Panc1 (cell line): ENCODE measurements around the gene FGD3. TPM values are rescaled to one million over a fixed set of nuclear protein-coding genes. Genes with fewer than 3 reads are reported as not detected.

Source experiments
- ATAC-seq: fragments of 200-7000 bp; cut with Tn5 transposase; 2 replicates; pipeline ENCODE4 v1.9.1; 2020; ENCODE audit warnings: mild to moderate bottlenecking, moderate library complexity
- BruUV-seq: library from RNA; stranded (reverse); fragments of 400-500 nt; replicated peaks from 2 replicates; lab custom pipeline; 2021; lab: Mats Ljungman, UMichigan
- CTCF ChIA-PET: fragments of 300-600 bp; sonication (Branson Sonifier 250); formaldehyde crosslinking; loops from one replicate; lab custom pipeline; 2022; ENCODE audit warnings: antibody characterized with exemption; lab: Charles Lee
- POLR2A ChIA-PET: fragments of 300-600 bp; sonication (Branson Sonifier 250); formaldehyde crosslinking; loops from one replicate; lab custom pipeline; 2022; ENCODE audit warnings: antibody characterized with exemption; lab: Charles Lee
- DNase-seq: peaks from one replicate; pipeline ENCODE4 v3.0.0-alpha.2; 2010; ENCODE audit warnings: low read depth, low spot score
- H3K27ac ChIP-seq: 2 replicates; pipeline ENCODE4 v1.5.1; 2011; ENCODE audit warnings: mild to moderate bottlenecking, low read length, inconsistent platforms
- H3K27me3 ChIP-seq: fragments of 200-500 bp; sonication (Bioruptor generic); 2 replicates; pipeline ENCODE4 v1.6.0; 2014; ENCODE audit warnings: low read length, inconsistent platforms; ENCODE audit not compliant: control insufficient read depth, insufficient read depth
- H3K36me3 ChIP-seq: fragments of 200-500 bp; sonication (Bioruptor generic); 2 replicates; pipeline ENCODE4 v1.5.1; 2014; ENCODE audit warnings: inconsistent platforms, mild to moderate bottlenecking, low read length, moderate library complexity; ENCODE audit not compliant: control insufficient read depth, insufficient read depth
- H3K4me1 ChIP-seq: 2 replicates; pipeline ENCODE4 v1.5.1; 2011; ENCODE audit warnings: inconsistent platforms, mild to moderate bottlenecking, low read length, moderate library complexity; ENCODE audit not compliant: control insufficient read depth, insufficient read depth
- H3K4me3 ChIP-seq, 2 experiments: 2 replicates each; pipeline ENCODE4 v1.5.1; 2011 to 2012; ENCODE audit warnings: low read depth in 2 of 2, low read length in 2 of 2, mild to moderate bottlenecking in 2 of 2, inconsistent platforms in 1 of 2, moderate library complexity in 1 of 2
- H3K9me3 ChIP-seq: fragments of 200-500 bp; sonication (Bioruptor generic); 2 replicates; pipeline ENCODE4 v1.5.1; 2014; ENCODE audit warnings: low read depth, mild to moderate bottlenecking, inconsistent platforms, low read length, moderate library complexity; ENCODE audit not compliant: control insufficient read depth, insufficient read depth
- CTCF ChIP-seq: fragments of 450-650 bp; IDR thresholded peaks from 2 replicates; pipeline ENCODE4 v1.5.1; 2017; ENCODE audit warnings: mild to moderate bottlenecking
- POLR2AphosphoS5 ChIP-seq: IDR thresholded peaks from 2 replicates; pipeline ENCODE4 v1.6.1; 2012; ENCODE audit warnings: mild to moderate bottlenecking, low read depth, low read length, moderate library complexity
- REST ChIP-seq, 2 experiments: IDR thresholded peaks; 2 replicates each; pipeline ENCODE4 v1.6.1; 2011 to 2012; ENCODE audit warnings: low read depth in 2 of 2, control low read depth in 1 of 2, low read length in 1 of 2, mild to moderate bottlenecking in 1 of 2, moderate library complexity in 1 of 2; ENCODE audit not compliant: insufficient read depth in 1 of 2
- SIN3A ChIP-seq: IDR thresholded peaks from 2 replicates; pipeline ENCODE4 v1.6.1; 2012; ENCODE audit warnings: low read depth, mild to moderate bottlenecking, low read length, moderate library complexity, borderline replicate concordance; ENCODE audit not compliant: insufficient read depth
- TCF7L2 ChIP-seq: IDR thresholded peaks from 2 replicates; pipeline ENCODE4 v1.6.1; 2011; ENCODE audit warnings: mild to moderate bottlenecking, low read depth, low read length, inconsistent platforms
- in situ Hi-C: cut with HindIII; loops from 2 replicates; pipeline ENCODE4 v1.10.0; 2016; ENCODE audit warnings: low sequenced_read_pairs, low pct_unique_long_range_greater_than_20kb
- intact Hi-C: fragments of 100-400 bp; cut with micrococcal nuclease; formaldehyde crosslinking; loops from one replicate; pipeline ENCODE4 v1.10.0; 2022; ENCODE audit not compliant: unreplicated experiment
- total RNA-seq: library from RNA; stranded (reverse); gene quantifications from one replicate; pipeline ENCODE4 v1.2.1, GENCODE V29; 2021; ENCODE audit not compliant: unreplicated experiment

The FGD3 gene
- total RNA-seq, 1 experiment from 2014 or later: 0.80 TPM

DNA sequence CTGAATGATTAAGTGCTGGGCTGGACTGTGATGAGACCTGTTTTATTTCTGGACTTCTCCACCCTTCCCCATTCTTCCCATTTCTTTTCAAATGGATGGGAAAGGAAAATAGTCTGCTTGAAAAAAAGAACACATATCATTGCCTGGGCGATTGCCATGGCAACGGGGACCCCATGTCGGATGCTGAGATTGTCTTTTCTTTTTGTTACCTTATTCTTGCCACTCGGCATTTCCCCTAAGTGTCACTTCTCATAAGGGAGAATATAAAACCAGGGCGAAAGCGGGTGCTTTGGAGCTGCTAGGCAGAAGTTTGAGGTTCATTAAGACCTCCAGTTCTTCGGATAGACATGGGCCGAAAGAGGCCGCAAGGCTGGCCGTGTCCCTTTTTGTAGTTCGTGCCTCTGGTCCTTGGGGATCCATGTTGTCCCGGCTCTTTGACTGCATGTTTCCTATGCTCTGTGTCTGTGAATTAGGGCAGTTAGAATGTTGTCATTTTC is 763 bp downstream of the FGD3 start:
- no TSS peak for BruUV-seq
- CTCF ChIA-PET: no interaction called here
- TF ChIP-seq POLR2AphosphoS5 (no peak), CTCF (no peak), REST (IDR thresholded peaks at IDR 0.05; ENCODE audit: insufficient read depth in 1 of 2, low read depth in 2 of 2, low read length in 1 of 2) (no peak)
- H3K27me3 ChIP-seq: no peaks in the 10 kb centered on the region; the same call in 1 of the 2 replicates
- DNase-seq (no peak), ATAC-seq (0 out of 2 replicates have a peak, but pooled peaks have one; percentile 21)
- no peak overlapping the region for H3K4me3 ChIP-seq
- POLR2A ChIA-PET: no interaction called here
- no peak overlapping the region for H3K27ac ChIP-seq
- in situ Hi-C loops: no loop called here
- peaks cover 3% of the 10 kb centered on the region; the same call in 1 of the 2 replicates for H3K4me1 ChIP-seq
- H3K36me3 ChIP-seq: no peaks in the 10 kb centered on the region
- H3K9me3 ChIP-seq: no peaks in the 10 kb centered on the region
- intact Hi-C loops: no loop called here

GRCh38 chr9:92948632-92949031 is 1.3 kb downstream of the FGD3 start:
- TF ChIP-seq POLR2AphosphoS5 (no peak), SIN3A (no peak), CTCF (no peak), TCF7L2 (no peak), REST (IDR thresholded peaks at IDR 0.05; ENCODE audit: insufficient read depth in 1 of 2, low read depth in 2 of 2, low read length in 1 of 2) (no peak)
- Histone ChIP-seq H3K36me3 (no peaks in the 10 kb centered on the region), H3K9me3 (no peaks in the 10 kb centered on the region), H3K27ac (no peak overlapping the region), H3K4me3 (no peak overlapping the region), H3K27me3 (no peaks in the 10 kb centered on the region; the same call in 1 of the 2 replicates), H3K4me1 (peaks cover 3% of the 10 kb centered on the region; the same call in 1 of the 2 replicates)
- CTCF ChIA-PET: no interaction called here
- POLR2A ChIA-PET: no interaction called here
- in situ Hi-C loops (no loop called here), intact Hi-C loops (no loop called here)
- no TSS peak for BruUV-seq
- DNase-seq: no peak
- ATAC-seq: no peak
